Measurements from ENCODE around the gene CENPT.

DNA sequence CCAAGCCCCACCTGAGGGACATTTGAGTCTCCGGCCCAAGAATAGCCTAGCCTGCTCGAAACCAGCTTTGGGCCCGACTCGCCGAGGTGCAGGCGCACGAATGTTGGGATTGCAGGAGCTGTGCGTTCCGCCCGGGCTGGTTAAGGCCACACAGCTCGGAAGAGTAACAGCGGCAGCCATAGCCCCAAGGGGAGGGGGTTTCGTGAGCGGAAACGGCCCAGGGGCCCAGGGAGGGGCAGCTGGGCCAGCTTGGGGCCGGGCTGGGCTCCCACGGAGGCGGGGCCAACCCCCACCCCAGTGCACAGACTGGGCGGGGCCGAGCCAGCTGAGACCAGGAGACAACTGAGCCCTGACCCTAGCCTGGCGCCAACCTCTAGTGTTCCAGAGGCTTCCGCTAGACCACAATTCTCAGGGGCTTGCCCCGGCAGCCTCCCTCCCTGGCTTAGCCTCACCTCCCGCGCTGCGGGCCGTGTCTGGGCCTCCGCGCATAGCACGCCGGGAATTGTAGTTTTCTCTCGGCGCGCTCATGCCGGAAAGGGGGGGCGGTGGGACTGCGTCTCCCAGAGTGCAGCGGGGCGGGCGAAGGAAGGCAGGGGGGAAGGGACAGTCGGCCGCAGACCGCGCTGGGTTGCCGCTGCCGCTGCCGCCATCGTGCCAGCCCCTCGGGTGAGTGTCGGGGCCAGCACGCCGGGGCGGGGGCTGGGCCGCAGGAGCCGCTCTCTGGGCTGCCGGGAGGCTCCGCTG is 1.0 kb downstream of the CENPT start, which contains the start of gene NUTF2:
- TF ChIP-seq EZH2 (IDR thresholded peaks at IDR 0.05; ENCODE audit: borderline replicate concordance, low read depth, low read length, severe bottlenecking) (no peak), POLR2A (IDR thresholded peaks at IDR 0.05; ENCODE audit: low read depth, low read length) (peak; percentile 76), POLR2AphosphoS5 (IDR thresholded peaks at IDR 0.05; ENCODE audit: insufficient read depth, low read depth, low read length) (peak; percentile 88), MYC (IDR thresholded peaks at IDR 0.05; ENCODE audit: low read depth, low read length) (peak; percentile 85)
- TF ChIP-seq, protein P1, sequence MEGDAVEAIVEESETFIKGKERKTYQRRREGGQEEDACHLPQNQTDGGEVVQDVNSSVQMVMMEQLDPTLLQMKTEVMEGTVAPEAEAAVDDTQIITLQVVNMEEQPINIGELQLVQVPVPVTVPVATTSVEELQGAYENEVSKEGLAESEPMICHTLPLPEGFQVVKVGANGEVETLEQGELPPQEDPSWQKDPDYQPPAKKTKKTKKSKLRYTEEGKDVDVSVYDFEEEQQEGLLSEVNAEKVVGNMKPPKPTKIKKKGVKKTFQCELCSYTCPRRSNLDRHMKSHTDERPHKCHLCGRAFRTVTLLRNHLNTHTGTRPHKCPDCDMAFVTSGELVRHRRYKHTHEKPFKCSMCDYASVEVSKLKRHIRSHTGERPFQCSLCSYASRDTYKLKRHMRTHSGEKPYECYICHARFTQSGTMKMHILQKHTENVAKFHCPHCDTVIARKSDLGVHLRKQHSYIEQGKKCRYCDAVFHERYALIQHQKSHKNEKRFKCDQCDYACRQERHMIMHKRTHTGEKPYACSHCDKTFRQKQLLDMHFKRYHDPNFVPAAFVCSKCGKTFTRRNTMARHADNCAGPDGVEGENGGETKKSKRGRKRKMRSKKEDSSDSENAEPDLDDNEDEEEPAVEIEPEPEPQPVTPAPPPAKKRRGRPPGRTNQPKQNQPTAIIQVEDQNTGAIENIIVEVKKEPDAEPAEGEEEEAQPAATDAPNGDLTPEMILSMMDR (IDR thresholded peaks at IDR 0.05; ENCODE audit: extremely low read depth in 1 of 2, insufficient read depth in 1 of 2, low read depth in 1 of 2, low read length in 2 of 2) = no peak
